LNCaP clone FGC (cell line): Measurements from ENCODE around the gene SAMD11.
A peak's percentile ranks its signal among the peaks of the same experiment; 100 is the strongest.

Experiments
- DNase-seq: peaks from one replicate; pipeline ENCODE4 v3.0.0-alpha.2; 2011; ENCODE audit warnings: low read depth
- H3K4me3 ChIP-seq: 2 replicates; pipeline ENCODE4 v1.5.1; 2011; ENCODE audit warnings: mild to moderate bottlenecking, low read depth, low read length, control low read depth
- TF ChIP-seq, protein P1 (sequence below): IDR thresholded peaks from 2 replicates; pipeline ENCODE4 v1.5.1; 2012; ENCODE audit warnings: mild to moderate bottlenecking; ENCODE audit not compliant: control insufficient read depth, insufficient read depth; ENCODE audit errors: extremely low read depth

SAMD11 gene

DNA sequence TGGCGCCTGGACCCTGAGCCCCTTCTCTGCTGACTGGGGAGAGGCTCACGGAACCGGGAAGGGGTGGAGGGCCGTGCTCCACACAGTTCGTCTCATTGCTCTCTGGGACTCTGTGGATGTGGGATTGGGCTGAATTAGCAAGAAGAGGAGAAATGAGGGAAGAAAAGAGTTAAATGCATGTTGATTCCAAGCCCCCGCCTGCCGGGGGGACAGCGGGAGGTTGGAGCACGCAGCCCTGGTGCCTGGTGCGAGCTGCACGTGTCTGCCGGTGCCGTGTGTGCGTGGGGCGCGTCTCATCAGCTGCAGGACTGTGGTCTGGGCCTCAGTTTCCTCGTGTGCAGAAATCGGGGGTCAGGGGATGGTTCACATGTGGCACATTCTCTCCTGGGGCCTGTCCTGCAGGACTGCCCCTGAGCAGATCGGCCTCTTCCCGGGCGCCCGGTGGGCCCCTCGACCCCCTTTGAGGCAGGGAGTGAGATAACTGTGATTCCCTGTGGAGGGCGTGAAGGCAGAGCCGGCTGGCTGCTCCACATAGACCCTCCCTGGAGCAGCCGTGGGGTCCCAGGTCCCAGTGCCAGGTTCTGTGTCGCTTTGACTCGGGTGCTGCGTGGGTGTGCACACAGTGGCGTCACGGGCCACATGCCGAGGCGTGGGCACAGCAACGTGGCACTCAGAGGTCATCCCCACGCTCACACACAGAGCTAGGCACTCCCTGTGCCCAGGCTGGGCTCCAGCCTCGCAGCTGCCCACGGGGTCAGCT lies 11.4 kb downstream of the SAMD11 start:
- H3K4me3 ChIP-seq, result no peak overlapping the region
- no peak for DNase-seq
- TF ChIP-seq, protein P1, sequence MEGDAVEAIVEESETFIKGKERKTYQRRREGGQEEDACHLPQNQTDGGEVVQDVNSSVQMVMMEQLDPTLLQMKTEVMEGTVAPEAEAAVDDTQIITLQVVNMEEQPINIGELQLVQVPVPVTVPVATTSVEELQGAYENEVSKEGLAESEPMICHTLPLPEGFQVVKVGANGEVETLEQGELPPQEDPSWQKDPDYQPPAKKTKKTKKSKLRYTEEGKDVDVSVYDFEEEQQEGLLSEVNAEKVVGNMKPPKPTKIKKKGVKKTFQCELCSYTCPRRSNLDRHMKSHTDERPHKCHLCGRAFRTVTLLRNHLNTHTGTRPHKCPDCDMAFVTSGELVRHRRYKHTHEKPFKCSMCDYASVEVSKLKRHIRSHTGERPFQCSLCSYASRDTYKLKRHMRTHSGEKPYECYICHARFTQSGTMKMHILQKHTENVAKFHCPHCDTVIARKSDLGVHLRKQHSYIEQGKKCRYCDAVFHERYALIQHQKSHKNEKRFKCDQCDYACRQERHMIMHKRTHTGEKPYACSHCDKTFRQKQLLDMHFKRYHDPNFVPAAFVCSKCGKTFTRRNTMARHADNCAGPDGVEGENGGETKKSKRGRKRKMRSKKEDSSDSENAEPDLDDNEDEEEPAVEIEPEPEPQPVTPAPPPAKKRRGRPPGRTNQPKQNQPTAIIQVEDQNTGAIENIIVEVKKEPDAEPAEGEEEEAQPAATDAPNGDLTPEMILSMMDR, result no peak

DNA sequence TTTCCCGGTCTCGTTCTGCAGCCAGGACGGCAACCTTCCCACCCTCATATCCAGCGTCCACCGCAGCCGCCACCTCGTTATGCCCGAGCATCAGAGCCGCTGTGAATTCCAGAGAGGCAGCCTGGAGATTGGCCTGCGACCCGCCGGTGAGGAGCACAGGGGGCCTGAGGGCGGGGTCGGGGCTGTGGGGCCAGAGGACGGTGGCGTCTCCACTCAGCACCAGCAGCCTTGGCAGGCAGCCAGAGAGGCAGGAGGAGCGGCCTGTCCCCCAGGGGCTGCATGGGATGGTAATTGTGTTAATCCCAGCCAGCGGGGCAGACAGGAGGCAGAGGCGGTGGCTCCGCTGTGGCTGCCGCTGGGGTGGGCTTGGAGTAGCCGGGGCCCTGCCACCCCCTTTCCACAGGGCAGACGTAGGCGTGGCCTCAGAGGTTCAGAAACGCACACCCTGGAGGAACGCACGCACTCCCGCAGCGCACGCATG lies 12.1 kb downstream of the SAMD11 start:
- no peak overlapping the region for H3K4me3 ChIP-seq
- TF ChIP-seq, protein P1, result no peak
- no peak for DNase-seq

DNA sequence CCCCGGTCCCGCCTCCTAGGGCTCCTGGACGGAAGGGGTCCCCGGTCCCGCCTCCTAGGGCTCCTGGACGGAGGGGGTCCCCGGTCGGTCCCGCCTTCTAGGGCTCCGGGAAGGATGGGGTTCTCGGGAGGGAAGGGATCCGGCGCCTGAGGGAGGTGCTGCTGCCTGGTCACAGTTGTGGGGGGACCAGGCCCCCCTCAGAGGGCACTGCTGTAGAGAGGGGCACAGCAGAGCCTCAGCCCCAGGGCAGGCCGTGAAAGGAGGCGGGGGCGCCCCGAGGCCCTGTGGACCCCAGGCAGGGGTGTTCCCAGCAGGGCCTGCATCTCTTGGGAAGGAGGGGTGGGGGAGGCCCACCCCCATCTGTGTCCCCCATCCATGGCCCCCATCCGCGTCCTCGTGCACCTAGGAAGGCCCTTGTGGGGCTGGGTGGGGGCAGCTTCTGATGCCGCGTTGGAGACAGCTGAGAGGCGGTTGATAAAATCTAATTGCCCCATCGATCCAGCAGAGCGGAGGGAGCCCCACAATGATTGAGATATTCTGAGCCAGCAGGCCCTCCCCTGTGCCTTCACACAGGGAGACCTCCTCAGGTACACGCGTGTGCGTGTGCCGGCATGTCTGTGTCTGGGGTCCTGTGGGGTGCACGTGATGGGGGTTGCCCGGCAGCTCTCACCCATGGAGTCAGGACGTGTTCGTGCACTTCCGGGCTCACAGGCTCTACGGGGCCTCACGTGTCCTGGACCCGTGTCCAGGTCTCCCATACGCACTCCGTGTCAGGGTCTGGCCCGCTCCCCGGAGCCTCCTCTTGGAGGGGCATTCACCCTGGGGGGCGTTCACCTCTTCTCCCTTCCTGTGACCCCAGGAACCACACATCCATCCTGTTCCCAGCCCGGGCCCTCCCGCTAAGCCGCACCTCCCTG lies 12.9 kb downstream of the SAMD11 start:
- TF ChIP-seq, protein P1, result no peak
- no peak overlapping the region for H3K4me3 ChIP-seq
- DNase-seq, result no peak

DNA sequence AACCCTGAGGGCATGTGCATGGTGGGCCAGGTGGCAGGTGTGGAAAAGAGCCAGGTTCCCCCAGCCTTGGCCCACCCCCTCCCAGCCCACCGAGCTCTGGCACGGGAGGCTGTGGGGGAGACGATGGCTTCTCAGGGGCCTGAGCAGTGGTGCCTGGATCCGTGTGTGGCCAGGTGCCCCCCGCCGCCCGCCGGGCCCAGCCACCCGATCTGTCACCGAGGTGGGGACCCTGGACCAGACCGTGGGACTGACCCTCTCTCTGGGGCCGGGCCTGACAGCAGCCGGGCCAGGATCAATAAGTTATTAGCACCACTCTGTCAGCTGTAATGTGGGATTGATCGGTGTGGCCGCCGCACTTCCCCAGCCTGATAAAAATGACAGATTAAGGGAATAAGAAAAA lies 13.8 kb downstream of the SAMD11 start:
- TF ChIP-seq, protein P1, result no peak
- DNase-seq, result no peak
- H3K4me3 ChIP-seq, result no peak overlapping the region

DNA sequence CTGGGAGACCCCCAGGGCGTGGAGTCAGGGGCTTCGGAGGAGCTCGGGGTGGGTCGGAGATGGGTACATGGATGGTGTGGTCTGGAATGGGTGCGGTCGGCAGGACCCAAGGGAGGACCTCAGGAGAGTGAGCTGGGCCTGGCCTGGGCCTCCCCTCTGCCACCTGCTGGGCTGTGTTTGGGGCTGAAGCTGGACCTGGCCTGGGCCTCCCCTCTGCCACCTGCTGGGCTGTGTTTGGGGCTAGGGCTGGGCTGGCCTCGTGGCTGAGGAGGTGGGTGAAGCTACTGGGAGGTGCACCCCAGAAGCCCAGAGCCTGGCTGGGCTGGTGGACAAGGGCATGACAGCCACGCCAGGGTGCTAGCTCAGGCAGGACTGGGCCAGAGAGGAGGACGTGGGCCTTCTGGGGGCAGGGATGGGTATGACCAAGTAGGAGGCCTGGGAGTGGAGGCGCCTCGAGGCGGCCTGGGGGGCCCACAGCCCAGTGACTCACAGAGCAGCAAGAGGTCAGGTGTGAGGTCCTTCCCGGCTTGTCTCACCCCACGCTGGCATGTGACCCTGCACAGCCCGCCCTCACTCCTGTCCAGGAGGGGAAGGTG lies 14.5 kb downstream of the SAMD11 start:
- TF ChIP-seq, protein P1, result peak; percentile 67
- no peak for DNase-seq
- no peak overlapping the region for H3K4me3 ChIP-seq

DNA sequence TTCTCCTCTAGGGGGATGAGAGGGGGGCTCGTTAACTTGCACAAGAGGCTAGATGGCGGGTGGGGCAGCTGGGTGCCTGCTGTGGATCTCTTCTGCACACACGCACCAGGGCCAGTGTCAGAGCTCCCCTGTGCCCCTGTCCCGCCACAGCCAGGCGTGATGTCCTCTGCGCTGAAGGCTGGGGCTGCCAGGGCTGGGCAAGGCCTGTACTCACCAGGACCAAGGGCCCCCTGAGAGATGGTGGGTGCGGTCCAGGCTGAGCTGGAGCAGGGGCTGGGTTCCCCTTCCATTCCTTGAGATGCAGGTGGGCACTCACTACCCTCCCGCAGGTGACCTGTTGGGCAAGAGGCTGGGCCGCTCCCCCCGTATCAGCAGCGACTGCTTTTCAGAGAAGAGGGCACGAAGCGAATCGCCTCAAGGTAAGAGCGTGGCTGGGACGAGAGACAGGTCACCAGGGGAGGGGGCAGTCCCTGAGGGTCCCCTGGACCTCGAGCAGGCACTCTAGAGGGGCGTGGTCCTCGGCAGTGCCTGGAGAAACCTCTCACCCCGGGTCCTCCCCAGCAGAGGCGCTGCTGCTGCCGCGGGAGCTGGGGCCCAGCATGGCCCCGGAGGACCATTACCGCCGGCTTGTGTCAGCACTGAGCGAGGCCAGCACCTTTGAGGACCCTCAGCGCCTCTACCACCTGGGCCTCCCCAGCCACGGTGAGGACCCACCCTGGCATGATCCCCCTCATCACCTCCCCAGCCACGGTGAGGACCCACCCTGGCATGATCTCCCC lies 15.2 kb downstream of the SAMD11 start:
- DNase-seq, result no peak
- TF ChIP-seq, protein P1, result no peak
- no peak overlapping the region for H3K4me3 ChIP-seq
